H1 (cell line): Measurements from ENCODE around the gene THADA. TPM values are rescaled to one million over a fixed set of nuclear protein-coding genes. Genes with fewer than 3 reads are reported as not detected.

Experiments
- CTCF ChIA-PET: fragments of 300-600 bp; sonication (Branson Sonifier 250); formaldehyde crosslinking; loops from one replicate; lab custom pipeline; 2021; ENCODE audit not compliant: partially characterized antibody; lab: Charles Lee
- POLR2A ChIA-PET: fragments of 300-600 bp; sonication (Branson Sonifier 250); formaldehyde crosslinking; loops from one replicate; lab custom pipeline; 2021; ENCODE audit warnings: inconsistent platforms; ENCODE audit not compliant: partially characterized antibody; lab: Charles Lee
- DNase-seq, 2 experiments: peaks; one replicate each; pipeline versions ENCODE4 v3.0.0 to v3.0.0-alpha.2; 2010 to 2022; ENCODE audit warnings: low spot score in 2 of 2, low read depth in 1 of 2, mixed read lengths in 1 of 2
- FAIRE-seq: peaks from 2 replicates; lab custom pipeline; 2011; peaks lifted over from hg19 to GRCh38; lab: Jason Lieb, UNC
- H2AFZ ChIP-seq: 2 replicates; pipeline ENCODE4 v1.8.1; 2012; ENCODE audit warnings: low read length, inconsistent platforms
- H2AK5ac ChIP-seq: 2 replicates; pipeline ENCODE4 v1.6.1; 2013; ENCODE audit warnings: low read depth, low read length
- H2BK120ac ChIP-seq: replicated peaks from 2 replicates; pipeline ENCODE3; 2013; ENCODE audit warnings: low read depth, low read length, inconsistent platforms
- H2BK12ac ChIP-seq: 2 replicates; pipeline ENCODE4 v1.6.1; 2013; ENCODE audit warnings: low read depth, low read length
- H2BK15ac ChIP-seq: 2 replicates; pipeline ENCODE4 v1.6.1; 2013; ENCODE audit warnings: low read length
- H2BK20ac ChIP-seq: 2 replicates; pipeline ENCODE4 v1.6.1; 2013; ENCODE audit warnings: low read length
- H2BK5ac ChIP-seq: 2 replicates; pipeline ENCODE4 v1.6.1; 2013; ENCODE audit warnings: low read depth, low read length
- H3K14ac ChIP-seq: 2 replicates; pipeline ENCODE4 v1.6.1; 2013; ENCODE audit warnings: inconsistent platforms; ENCODE audit not compliant: insufficient read length
- H3K18ac ChIP-seq: 2 replicates; pipeline ENCODE4 v1.6.1; 2013; ENCODE audit warnings: low read length; ENCODE audit errors: extremely low read depth
- H3K23ac ChIP-seq: 2 replicates; pipeline ENCODE4 v1.6.1; 2013; ENCODE audit warnings: inconsistent platforms; ENCODE audit not compliant: insufficient read length
- H3K23me2 ChIP-seq: 2 replicates; pipeline ENCODE4 v1.6.1; 2013; ENCODE audit warnings: low read depth, low read length
- H3K27ac ChIP-seq: 2 replicates; pipeline ENCODE4 v1.6.1; 2011; ENCODE audit warnings: low read depth, low read length, inconsistent platforms
- H3K27me3 ChIP-seq, 4 experiments: replicated peaks in 1 of 4; 1 replicate in 1 of 4; 2 replicates in 3 of 4; pipeline versions ENCODE4 v1.6.1 to v1.8.1; 2011 to 2013; ENCODE audit warnings: low read length in 3 of 4, mild to moderate bottlenecking in 3 of 4, inconsistent platforms in 2 of 4, mixed read lengths in 2 of 4, moderate library complexity in 1 of 4; ENCODE audit not compliant: control insufficient read depth in 3 of 4, insufficient read depth in 3 of 4; ENCODE audit errors: extremely low read depth in 1 of 4
- H3K36me3 ChIP-seq, 4 experiments: 2 replicates each; pipeline versions ENCODE4 v1.6.1 to v1.8.1; 2011 to 2013; ENCODE audit warnings: mild to moderate bottlenecking in 4 of 4, low read length in 3 of 4, moderate library complexity in 2 of 4, control low read depth in 1 of 4, inconsistent platforms in 1 of 4; ENCODE audit not compliant: insufficient read depth in 4 of 4, control insufficient read depth in 2 of 4
- H3K4ac ChIP-seq: replicated peaks from 2 replicates; pipeline ENCODE3; 2013; ENCODE audit warnings: low read length, low read depth, mixed read lengths, inconsistent platforms; ENCODE audit not compliant: insufficient read length
- H3K4me1 ChIP-seq, 4 experiments: replicated peaks in 1 of 4; 1 replicate in 1 of 4; 2 replicates in 3 of 4; pipeline versions ENCODE4 v1.6.1 to v1.8.1; 2011 to 2013; ENCODE audit warnings: low read length in 3 of 4, inconsistent platforms in 2 of 4, mixed read lengths in 1 of 4; ENCODE audit not compliant: insufficient read depth in 4 of 4, control insufficient read depth in 3 of 4
- H3K4me2 ChIP-seq, 2 experiments: 2 replicates each; pipeline versions ENCODE4 v1.6.1 to v1.8.1; 2011 to 2013; ENCODE audit warnings: low read depth in 2 of 2, low read length in 2 of 2, control low read depth in 1 of 2, inconsistent platforms in 1 of 2, mild to moderate bottlenecking in 1 of 2; ENCODE audit not compliant: insufficient read depth in 1 of 2
- H3K4me3 ChIP-seq, 4 experiments: fragments of 200-600, 300-600 bp in 1 of 4; sonication (generic), shearing (Covaris generic), sonication (Bioruptor Twin) in 1 of 4; 2 replicates each; pipeline versions ENCODE4 v1.5.1 to v1.8.1; 2011 to 2016; ENCODE audit warnings: low read length in 4 of 4, low read depth in 3 of 4, control low read depth in 2 of 4, inconsistent platforms in 2 of 4, mild to moderate bottlenecking in 2 of 4, mixed read lengths in 1 of 4, moderate library complexity in 1 of 4; ENCODE audit not compliant: insufficient read depth in 2 of 4; ENCODE audit errors: extremely low read depth in 1 of 4
- H3K56ac ChIP-seq: replicated peaks from 2 replicates; pipeline ENCODE3; 2013; ENCODE audit warnings: low read depth, mild to moderate bottlenecking, mixed read lengths, low read length, inconsistent platforms; ENCODE audit not compliant: insufficient read length
- H3K79me1 ChIP-seq: 2 replicates; pipeline ENCODE4 v1.6.1; 2013; ENCODE audit warnings: low read depth, low read length, control low read depth
- H3K79me2 ChIP-seq, 2 experiments: 2 replicates each; pipeline versions ENCODE4 v1.6.1 to v1.8.1; 2012 to 2013; ENCODE audit warnings: low read length in 2 of 2, mild to moderate bottlenecking in 2 of 2, inconsistent platforms in 1 of 2; ENCODE audit not compliant: insufficient read depth in 2 of 2, control insufficient read depth in 1 of 2
- H3K9ac ChIP-seq, 4 experiments: replicated peaks in 1 of 4; 1 replicate in 1 of 4; 2 replicates in 3 of 4; pipeline versions ENCODE4 v1.6.1 to v1.8.1; 2011 to 2013; ENCODE audit warnings: low read depth in 3 of 4, low read length in 3 of 4, control low read depth in 2 of 4, mild to moderate bottlenecking in 2 of 4, moderate library complexity in 2 of 4, inconsistent platforms in 1 of 4; ENCODE audit errors: extremely low read depth in 1 of 4
- H3K9me3 ChIP-seq, 2 experiments: 2 replicates each; pipeline versions ENCODE4 v1.6.1 to v1.8.1; 2012 to 2013; ENCODE audit warnings: mild to moderate bottlenecking in 2 of 2, moderate library complexity in 2 of 2, control low read depth in 1 of 2, inconsistent platforms in 1 of 2, low read depth in 1 of 2, low read length in 1 of 2, mixed read lengths in 1 of 2; ENCODE audit not compliant: insufficient read depth in 2 of 2
- H4K20me1 ChIP-seq, 2 experiments: replicated peaks in 1 of 2; 2 replicates each; pipeline versions ENCODE3 to v1.8.1; 2011 to 2013; ENCODE audit warnings: inconsistent platforms in 2 of 2, low read length in 2 of 2, mild to moderate bottlenecking in 1 of 2; ENCODE audit not compliant: insufficient read depth in 2 of 2, control insufficient read depth in 1 of 2
- H4K5ac ChIP-seq: 2 replicates; pipeline ENCODE4 v1.6.1; 2013; ENCODE audit warnings: low read length, low read depth, mixed read lengths, inconsistent platforms; ENCODE audit not compliant: insufficient read length
- H4K8ac ChIP-seq: 2 replicates; pipeline ENCODE4 v1.8.0; 2013; ENCODE audit warnings: mild to moderate bottlenecking, moderate library complexity, low read length, inconsistent platforms; ENCODE audit not compliant: insufficient read depth; ENCODE audit errors: extremely low read depth
- H4K91ac ChIP-seq: replicated peaks from 2 replicates; pipeline ENCODE3; 2013; ENCODE audit warnings: low read length, mixed read lengths, inconsistent platforms; ENCODE audit not compliant: insufficient read length
- CHD1 ChIP-seq: IDR thresholded peaks from 2 replicates; pipeline ENCODE4 v1.6.1; 2012; ENCODE audit warnings: low read depth, low read length, improper control_type of control experiment
- HDAC6 ChIP-seq: IDR thresholded peaks from one replicate; pipeline ENCODE4 v1.7.1; 2012; ENCODE audit warnings: low read depth, mild to moderate bottlenecking, inconsistent platforms, low read length, moderate library complexity
- POLR2A ChIP-seq, 2 experiments: IDR thresholded peaks; 1 replicate in 1 of 2; 2 replicates in 1 of 2; pipeline ENCODE4 v1.6.1; 2011; ENCODE audit warnings: low read depth in 2 of 2, low read length in 2 of 2, mild to moderate bottlenecking in 2 of 2; ENCODE audit errors: control extremely low read depth in 1 of 2
- SIX5 ChIP-seq: IDR thresholded peaks from 2 replicates; pipeline ENCODE4 v1.6.1; 2011; ENCODE audit warnings: mild to moderate bottlenecking, low read depth, low read length
- WGBS, 2 experiments: shearing (Covaris generic) in 1 of 2; methylation state at CpG; one replicate each; pipeline versions ENCODE4 v1.1.6 to v1.1.7; 2013 to 2015; ENCODE audit warnings: low lambda C conversion rate in 2 of 2, mixed read lengths in 2 of 2, inconsistent platforms in 1 of 2, low coverage in 1 of 2, missing lambda C conversion rate in 1 of 2; ENCODE audit not compliant: insufficient replicate concordance in 2 of 2, insufficient coverage in 1 of 2, insufficient read length in 1 of 2; ENCODE audit errors: extremely low coverage in 1 of 2, missing lambda C conversion rate in 1 of 2; 5-methylcytosine and 5-hydroxymethylcytosine counted together
- polyA plus RNA-seq, 7 experiments: library from polyadenylated mRNA; depleted of rRNA in 3 of 7; stranded (reverse) in 5 of 7; unstranded in 2 of 7; fragments of >200 nt in 5 of 7; fragments of 200-250 nt in 2 of 7; gene quantifications; 1 replicate in 5 of 7; 2 replicates in 1 of 7; 4 replicates in 1 of 7; pipeline versions ENCODE4 v1.2.1 to v1.2.3, GENCODE V29; 2011 to 2013; ENCODE audit warnings: missing spikeins in 2 of 7, mixed read lengths in 2 of 7
- total RNA-seq: library from RNA; stranded (reverse); fragmentation: NEBNext Ultra II Directional; extraction: Animal tissue kit (Norgen Biotek cat#: 25700); gene quantifications from 2 replicates; pipeline ENCODE4 v1.2.1, GENCODE V29; 2021

Gene THADA
- total and polyA plus RNA-seq, 2 of the 8 experiments (the other 6 are each of a cell fraction or from before 2014, with no cell fraction given) = 22.4 to 26.8 TPM

DNA sequence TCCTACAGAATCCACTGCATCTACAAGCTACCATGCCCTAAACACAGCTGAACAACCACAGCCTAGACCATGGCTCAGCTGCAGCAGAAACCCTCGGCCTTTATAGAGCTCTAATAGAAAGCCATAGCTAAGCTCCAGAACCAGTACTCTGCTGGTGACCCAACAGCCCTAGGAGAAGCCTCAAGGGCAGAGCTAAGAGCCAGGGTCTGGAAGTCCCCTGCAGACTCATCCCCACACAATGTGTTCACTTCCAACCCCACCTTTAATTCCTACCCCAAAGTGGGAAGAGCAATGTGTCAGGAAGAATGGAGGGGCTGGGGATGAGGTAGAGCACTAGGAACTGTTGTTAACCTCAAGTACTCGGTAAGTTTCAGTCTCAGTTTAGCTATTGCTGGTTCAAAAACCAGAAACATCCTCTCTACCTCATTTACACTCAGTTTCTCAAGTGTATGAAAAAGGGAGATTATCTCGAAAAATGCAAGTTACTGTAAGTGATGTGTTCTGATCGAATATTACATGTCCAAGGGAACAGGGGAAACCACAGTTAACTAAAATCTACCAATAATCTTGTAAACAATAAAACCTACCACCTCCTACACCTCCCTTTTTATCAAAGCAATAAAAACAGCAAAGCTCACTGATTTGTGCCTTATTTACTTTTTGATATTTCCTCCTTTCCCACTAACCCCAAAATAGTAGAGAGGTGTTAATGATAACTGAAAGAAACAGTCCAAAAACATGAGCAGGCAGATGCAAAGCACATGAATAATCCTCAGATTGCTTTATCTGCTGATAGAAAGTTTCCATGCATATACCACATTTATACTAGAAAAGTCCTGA is 36.2 kb downstream of the THADA start:
- Histone ChIP-seq H3K18ac (no peak overlapping the region), H4K20me1 (no peaks in the 10 kb centered on the region), H2BK20ac (no peak overlapping the region), H3K9me3 (no peaks in the 10 kb centered on the region), H3K4me3 (no peak overlapping the region), H2AK5ac (no peak overlapping the region), H3K4me2 (no peak overlapping the region), H3K27me3 (no peaks in the 10 kb centered on the region), H2BK12ac (no peak overlapping the region), H3K4me1 (peaks cover 0 to 2% (median 0%) of the 10 kb centered on the region in 4 experiments; a peak in 2 of 7 replicates), H3K23me2 (no peaks in the 10 kb centered on the region), H2AFZ (no peak overlapping the region), H3K9ac (no peak overlapping the region), H3K23ac (no peak overlapping the region), H2BK120ac (no peak overlapping the region), H3K36me3 (peaks cover 0 to 24% (median 5%) of the 10 kb centered on the region in 4 experiments; a peak in 2 of 8 replicates), H3K79me1 (no peaks in the 10 kb centered on the region), H3K4ac (no peak overlapping the region), H3K14ac (no peak overlapping the region), H3K27ac (no peak overlapping the region), H4K91ac (no peak overlapping the region), H2BK5ac (no peak overlapping the region), H4K8ac (no peak overlapping the region), H3K56ac (no peak overlapping the region), H3K79me2 (no peaks in the 10 kb centered on the region), H4K5ac (no peak overlapping the region), H2BK15ac (no peak overlapping the region)
- ChIA-PET POLR2A (interaction anchor here (0.5 kb wide), 1 partner anchor 39 kb away, joined by 3 read pairs; no protein-coding TSS in a partner anchor), CTCF (interaction anchor here (1.1 to 1.2 kb wide), 2 partner anchors 18 to 330 kb away, joined by 3 read pairs; no protein-coding TSS in a partner anchor)
- DNase-seq (no peak), FAIRE-seq (no peak)
- WGBS, 2 experiments = 87% methylated on average over 4 of the region's 4 CpGs; no CpG with 5 or more reads in 1 of the 2 experiments
- no peak for TF ChIP-seq SIX5
- TF ChIP-seq HDAC6 = no peak
- TF ChIP-seq POLR2A (IDR thresholded peaks at IDR 0.05; ENCODE audit: control extremely low read depth in 1 of 2, low read depth in 2 of 2, low read length in 2 of 2) = no peak
- TF ChIP-seq CHD1 = no peak
